ENCODE results near the gene NUP155. TPM values are rescaled to one million over a fixed set of nuclear protein-coding genes. Genes with fewer than 3 reads are reported as not detected.

Gene NUP155
- total RNA-seq, 2 experiments from 2014 or later, result 21.6 to 26.0 TPM

GRCh38 chr5:37412515-37412914 lies 41.6 kb upstream of the NUP155 start:
- POLR2A ChIA-PET, result interaction anchor here (0.7 to 1.2 kb wide), 2 partner anchors 41 to 1396 kb away, joined by 3 to 4 read pairs; partner anchors contain the start of gene NUP155
- H3K27me3 Mint-ChIP-seq, result no peaks in the 10 kb centered on the region
- Histone ChIP-seq H3K9me3 (ENCODE audit: control insufficient read depth in 1 of 2, insufficient read depth in 1 of 2, low read length in 2 of 2) (no peaks in the 10 kb centered on the region), H3K27me3 (ENCODE audit: control insufficient read depth in 1 of 2, insufficient read depth in 2 of 2, low read length in 2 of 2) (no peaks in the 10 kb centered on the region), H3K4me3 (ENCODE audit: low read length) (no peak overlapping the region), H3K27ac (ENCODE audit: low read depth in 1 of 2, low read length in 2 of 2) (no peak overlapping the region), H3K36me3 (ENCODE audit: insufficient read depth, low read length) (peaks cover 21% of the 10 kb centered on the region), H3K4me1 (ENCODE audit: insufficient read depth, low read length) (no peaks in the 10 kb centered on the region)
- H3K9me3 Mint-ChIP-seq, result no peaks in the 10 kb centered on the region
- DNase-seq (no peak), ATAC-seq (ENCODE audit: poor library complexity) (no peak)
- TF ChIP-seq CTCF (IDR thresholded peaks at IDR 0.05), result no peak
- H3K27ac Mint-ChIP-seq, result no peak overlapping the region
- intact Hi-C loops (cut with DNase I, micrococcal nuclease), result no loop called here
- CTCF ChIA-PET, result interaction anchor here (1.0 to 1.3 kb wide), 3 partner anchors 11 to 41 kb away, joined by 3 to 5 read pairs (median 4); partner anchors contain the start of gene NUP155
- H3K4me3 Mint-ChIP-seq, result no peak overlapping the region
- H3K4me1 Mint-ChIP-seq (ENCODE audit: low read depth), result no peaks in the 10 kb centered on the region
- H3K36me3 Mint-ChIP-seq (ENCODE audit: low read depth), result peaks cover 37% of the 10 kb centered on the region

- no peak for ATAC-seq (ENCODE audit: poor library complexity)
- Histone ChIP-seq H3K27me3 (ENCODE audit: control insufficient read depth in 1 of 2, insufficient read depth in 2 of 2, low read length in 2 of 2) (no peaks in the 10 kb centered on the region), H3K36me3 (ENCODE audit: insufficient read depth, low read length) (peaks cover 57% of the 10 kb centered on the region), H3K9me3 (ENCODE audit: control insufficient read depth in 1 of 2, insufficient read depth in 1 of 2, low read length in 2 of 2) (no peaks in the 10 kb centered on the region), H3K4me3 (ENCODE audit: low read length) (no peak overlapping the region), H3K27ac (ENCODE audit: low read depth in 1 of 2, low read length in 2 of 2) (no peak overlapping the region), H3K4me1 (ENCODE audit: insufficient read depth, low read length) (no peaks in the 10 kb centered on the region)
- no peak overlapping the region for H3K4me3 Mint-ChIP-seq
- intact Hi-C loops (cut with DNase I, micrococcal nuclease), result no loop called here
- no peak for DNase-seq
- POLR2A ChIA-PET, result no interaction called here
- TF ChIP-seq CTCF (IDR thresholded peaks at IDR 0.05), result no peak
- CTCF ChIA-PET, result interaction anchor here (0.7 to 1.8 kb wide), 2 partner anchors 21 to 323 kb away, joined by 3 to 5 read pairs; partner anchors contain the start of gene WDR70
- H3K27me3 Mint-ChIP-seq, result no peaks in the 10 kb centered on the region
- no peaks in the 10 kb centered on the region for H3K9me3 Mint-ChIP-seq
- H3K27ac Mint-ChIP-seq, result no peak overlapping the region
- H3K4me1 Mint-ChIP-seq (ENCODE audit: low read depth), result peaks cover 4% of the 10 kb centered on the region
- peaks cover 68% of the 10 kb centered on the region for H3K36me3 Mint-ChIP-seq (ENCODE audit: low read depth)
Observed at GRCh38 chr5:37400501-37400900, 29.6 kb upstream of the NUP155 start.

GRCh38 chr5:37396352-37396751 lies 25.4 kb upstream of the NUP155 start:
- Mint-ChIP-seq H3K27me3 (no peaks in the 10 kb centered on the region), H3K4me3 (no peak overlapping the region), H3K27ac (no peak overlapping the region), H3K9me3 (no peaks in the 10 kb centered on the region), H3K36me3 (ENCODE audit: low read depth) (peaks cover 85% of the 10 kb centered on the region), H3K4me1 (ENCODE audit: low read depth) (peaks cover 6% of the 10 kb centered on the region)
- no peaks in the 10 kb centered on the region for H3K27me3 ChIP-seq (ENCODE audit: control insufficient read depth in 1 of 2, insufficient read depth in 2 of 2, low read length in 2 of 2)
- H3K27ac ChIP-seq (ENCODE audit: low read depth in 1 of 2, low read length in 2 of 2), result no peak overlapping the region
- no peak for TF ChIP-seq CTCF (IDR thresholded peaks at IDR 0.05)
- ATAC-seq (ENCODE audit: poor library complexity) (no peak), DNase-seq (no peak)
- H3K4me1 ChIP-seq (ENCODE audit: insufficient read depth, low read length), result no peaks in the 10 kb centered on the region
- peaks cover 57% of the 10 kb centered on the region for H3K36me3 ChIP-seq (ENCODE audit: insufficient read depth, low read length)
- CTCF ChIA-PET, result no interaction called here
- POLR2A ChIA-PET, result no interaction called here
- no peaks in the 10 kb centered on the region for H3K9me3 ChIP-seq (ENCODE audit: control insufficient read depth in 1 of 2, insufficient read depth in 1 of 2, low read length in 2 of 2)
- intact Hi-C loops (cut with DNase I, micrococcal nuclease), result no loop called here
- H3K4me3 ChIP-seq (ENCODE audit: low read length), result no peak overlapping the region

Data from CD4-positive, alpha-beta T cell (primary cell).